CD4-positive, alpha-beta T cell (primary cell): Measurements from ENCODE around the gene EEF1A1. TPM values are rescaled to one million over a fixed set of nuclear protein-coding genes. Genes with fewer than 3 reads are reported as not detected.

Source experiments
- ATAC-seq: fragments of 200-7000 bp; cut with Tn5 transposase; one replicate; pipeline ENCODE4 v1.10.0; 2022; ENCODE audit warnings: mild to moderate bottlenecking; ENCODE audit not compliant: poor library complexity
- CTCF ChIA-PET: fragments of 350-600 bp; sonication (Branson Sonifier 250); formaldehyde crosslinking; loops from one replicate; lab custom pipeline; 2021; ENCODE audit warnings: antibody characterized with exemption, inconsistent platforms; lab: Charles Lee
- POLR2A ChIA-PET: fragments of 350-600 bp; sonication (Branson Sonifier 250); formaldehyde crosslinking; loops from one replicate; lab custom pipeline; 2021; ENCODE audit warnings: antibody characterized with exemption, inconsistent platforms; lab: Charles Lee
- DNase-seq, 14 experiments: peaks; one replicate each; pipeline ENCODE4 v3.0.0-alpha.2; 2013 to 2020; ENCODE audit warnings: mixed read lengths in 2 of 14
- H3K27ac ChIP-seq, 2 donors: one replicate each; pipeline versions ENCODE4 v1.5.1 to v1.7.0; 2013; ENCODE audit warnings: low read length in 2 of 2, low read depth in 1 of 2, mild to moderate bottlenecking in 1 of 2
- H3K27me3 ChIP-seq, 2 experiments: 1 replicate in 1 of 2; 2 replicates in 1 of 2; pipeline versions ENCODE4 v1.6.1 to v1.7.0; 2013; ENCODE audit warnings: low read length in 2 of 2, control low read depth in 1 of 2, mild to moderate bottlenecking in 1 of 2, moderate library complexity in 1 of 2; ENCODE audit not compliant: insufficient read depth in 2 of 2, control insufficient read depth in 1 of 2
- H3K36me3 ChIP-seq: one replicate; pipeline ENCODE4 v1.6.1; 2013; ENCODE audit warnings: low read length, control low read depth; ENCODE audit not compliant: insufficient read depth
- H3K4me1 ChIP-seq: one replicate; pipeline ENCODE4 v1.6.1; 2013; ENCODE audit warnings: low read length, control low read depth; ENCODE audit not compliant: insufficient read depth
- H3K4me3 ChIP-seq: one replicate; pipeline ENCODE4 v1.5.1; 2013; ENCODE audit warnings: mild to moderate bottlenecking, low read length, moderate library complexity
- H3K9me3 ChIP-seq, 2 experiments: 1 replicate in 1 of 2; 2 replicates in 1 of 2; pipeline versions ENCODE4 v1.6.1 to v1.7.0; 2013; ENCODE audit warnings: low read length in 2 of 2, mild to moderate bottlenecking in 2 of 2, control low read depth in 1 of 2, moderate library complexity in 1 of 2; ENCODE audit not compliant: control insufficient read depth in 1 of 2, insufficient read depth in 1 of 2
- H3K27ac Mint-ChIP-seq: one replicate; pipeline ENCODE4 v1.8.0; 2020; ENCODE audit warnings: mixed read lengths
- H3K27me3 Mint-ChIP-seq: one replicate; pipeline ENCODE4 v1.8.0; 2021; ENCODE audit warnings: mixed read lengths
- H3K36me3 Mint-ChIP-seq: one replicate; pipeline ENCODE4 v1.8.0; 2021; ENCODE audit warnings: low read depth, mixed read lengths
- H3K4me1 Mint-ChIP-seq: one replicate; pipeline ENCODE4 v1.8.0; 2021; ENCODE audit warnings: low read depth, mixed read lengths
- H3K4me3 Mint-ChIP-seq: one replicate; pipeline ENCODE4 v1.8.0; 2020; ENCODE audit warnings: mild to moderate bottlenecking, mixed read lengths
- H3K9me3 Mint-ChIP-seq: one replicate; pipeline ENCODE4 v1.8.0; 2020; ENCODE audit warnings: mixed read lengths
- CTCF ChIP-seq: fragments of 200-600 bp; IDR thresholded peaks from one replicate; pipeline ENCODE4 v1.8.0; 2022; ENCODE audit warnings: antibody characterized with exemption, mild to moderate bottlenecking
- intact Hi-C, 2 experiments: fragments of 100-400 bp; cut with DNase I in 1 of 2; cut with micrococcal nuclease in 1 of 2; formaldehyde crosslinking; loops; one replicate each; pipeline versions ENCODE4 v1.15.1 to v1.9.0; 2023 to 2025; cut with DNase I, micrococcal nuclease
- polyA plus RNA-seq, 2 donors: library from polyadenylated mRNA; unstranded; fragments of 120-200 nt; gene quantifications; one replicate each; pipeline ENCODE4 v1.2.1, GENCODE V29; 2013
- total RNA-seq, 174 experiments: library from RNA in 2 of 174; stranded (reverse) in 2 of 174; gene quantifications; one replicate each; pipeline ENCODE4 v1.2.3 and lab custom pipeline; 2021 to 2026

Gene EEF1A1
- total RNA-seq (over 10,000 TPM; 15,669 to 16,465 TPM), total RNA-seq (lab: John Stamatoyannopoulos, UW) (8,023 to 21,276 (median 13,335) reads per million in 172 experiments)
- polyA plus RNA-seq (2013, experiment 1 of 2), result 21,431 TPM
- polyA plus RNA-seq (2013, experiment 2 of 2), result 23,016 TPM

- Mint-ChIP-seq H3K4me1 (peaks cover 74% of the 10 kb centered on the region), H3K27ac (peak within 1 kb of the TSS; percentile 97), H3K4me3 (peak within 1 kb of the TSS; percentile 94), H3K27me3 (no peaks in the 10 kb centered on the region), H3K36me3 (peaks cover 62% of the 10 kb centered on the region), H3K9me3 (no peaks in the 10 kb centered on the region)
- peaks cover 41% of the 10 kb centered on the region for H3K36me3 ChIP-seq
- peaks cover 64% of the 10 kb centered on the region for H3K4me1 ChIP-seq
- H3K27ac ChIP-seq, result peak within 1 kb of the TSS; percentile 99
- peak within 1 kb of the TSS; percentile 90 for H3K4me3 ChIP-seq
- ChIA-PET CTCF (interaction anchor here (1.1 to 2.6 kb wide), 3 partner anchors 59 to 132 kb away, joined by 4 to 13 read pairs (median 5); no protein-coding TSS in a partner anchor), POLR2A (interaction anchor here (0.7 to 7.0 kb wide), 29 partner anchors 8 to 1723 kb away, joined by 3 to 140 read pairs (median 6); partner anchors contain the start of genes CGAS, COX7A2, DDX43 and KHDC1)
- TF ChIP-seq CTCF, result no peak
- ATAC-seq, result peak; percentile 81
- no peaks in the 10 kb centered on the region for H3K27me3 ChIP-seq
- H3K9me3 ChIP-seq, result no peaks in the 10 kb centered on the region
- peak; percentile 98 to 100 (median 99) for DNase-seq
- intact Hi-C loops, result loop anchor here (2.0 to 5.0 kb wide), 4 partner anchors 60 to 259 kb away; partner anchors contain the start of genes KHDC1 (in 1 of the 2), MTO1 (in 1 of the 2) and SLC17A5 (in 1 of the 2)
Measured at GRCh38 chr6:73520688-73521350, at the start of gene EEF1A1. EEF1A1 (minus strand) TSS chr6:73521032; CDS start chr6:73520026, 1,006 bp downstream.

- H3K4me3 Mint-ChIP-seq, result no peak overlapping the region
Measured at GRCh38 chr6:73569121-73569520, 48.3 kb upstream of the EEF1A1 start.

More at GRCh38 chr6:73569121-73569520, 48.3 kb upstream of the EEF1A1 start:
- H3K36me3 Mint-ChIP-seq, result no peaks in the 10 kb centered on the region
- no peak overlapping the region for H3K27ac Mint-ChIP-seq
- Histone ChIP-seq H3K27me3 (no peaks in the 10 kb centered on the region), H3K9me3 (no peaks in the 10 kb centered on the region), H3K36me3 (no peaks in the 10 kb centered on the region), H3K4me3 (no peak overlapping the region), H3K27ac (no peak overlapping the region), H3K4me1 (no peaks in the 10 kb centered on the region)
- intact Hi-C loops, result no loop called here
- ChIA-PET CTCF (no interaction called here), POLR2A (no interaction called here)
- no peaks in the 10 kb centered on the region for H3K9me3 Mint-ChIP-seq
- H3K27me3 Mint-ChIP-seq, result no peaks in the 10 kb centered on the region
- ATAC-seq (no peak), DNase-seq (no peak)
- no peak for TF ChIP-seq CTCF
- H3K4me1 Mint-ChIP-seq, result peaks cover 4% of the 10 kb centered on the region
